GM18502 (cell line): ENCODE results near the gene INF2.

Source experiments
- ATAC-seq: cut with Tn5 transposase; IDR thresholded peaks from one replicate; pipeline ENCODE4 v1.9.1; 2021; ENCODE audit warnings: mild to moderate bottlenecking; ENCODE audit not compliant: unreplicated experiment, poor library complexity

INF2 gene

GRCh38 chr14:104687601-104688504 is 1.6 kb upstream of the INF2 start:
- ATAC-seq = no peak

- ATAC-seq = no peak
Measured at GRCh38 chr14:104688505-104689108, 811 bp upstream of the INF2 start.

GRCh38 chr14:104689881-104690711 is 678 bp downstream of the INF2 start:
- ATAC-seq = peak; percentile 27

- ATAC-seq = no peak
Measured at GRCh38 chr14:104690861-104691455, 1.5 kb downstream of the INF2 start.

- no peak for ATAC-seq
Measured at GRCh38 chr14:104691546-104692260, 2.3 kb downstream of the INF2 start.

GRCh38 chr14:104692261-104692938 is 3.0 kb downstream of the INF2 start:
- ATAC-seq = no peak

GRCh38 chr14:104692939-104693315 is 3.5 kb downstream of the INF2 start:
- no peak for ATAC-seq

GRCh38 chr14:104693482-104694431 is 4.3 kb downstream of the INF2 start:
- ATAC-seq = no peak

GRCh38 chr14:104694475-104694950 is 5.1 kb downstream of the INF2 start:
- ATAC-seq = no peak

- ATAC-seq = no peak
Measured at GRCh38 chr14:104694991-104695659, 5.7 kb downstream of the INF2 start.

GRCh38 chr14:104695660-104696000 is 6.2 kb downstream of the INF2 start:
- ATAC-seq = no peak

- no peak for ATAC-seq
Measured at GRCh38 chr14:104696671-104697316, 7.4 kb downstream of the INF2 start.

- ATAC-seq = no peak
Measured at GRCh38 chr14:104697317-104697703, 7.9 kb downstream of the INF2 start.

- no peak for ATAC-seq
Measured at GRCh38 chr14:104697892-104698583, 8.6 kb downstream of the INF2 start.

GRCh38 chr14:104698688-104699425 is 9.4 kb downstream of the INF2 start:
- no peak for ATAC-seq

- no peak for ATAC-seq
Measured at GRCh38 chr14:104699426-104699748, 10.0 kb downstream of the INF2 start.
